Panc1 (cell line): ENCODE results near the gene PDIK1L. TPM values are rescaled to one million over a fixed set of nuclear protein-coding genes. Genes with fewer than 3 reads are reported as not detected.

Experiments used
- ATAC-seq: fragments of 200-7000 bp; cut with Tn5 transposase; 2 replicates; pipeline ENCODE4 v1.9.1; 2020; ENCODE audit warnings: mild to moderate bottlenecking, moderate library complexity
- BruUV-seq: library from RNA; stranded (reverse); fragments of 400-500 nt; replicated peaks from 2 replicates; lab custom pipeline; 2021; lab: Mats Ljungman, UMichigan
- CTCF ChIA-PET: fragments of 300-600 bp; sonication (Branson Sonifier 250); formaldehyde crosslinking; loops from one replicate; lab custom pipeline; 2022; ENCODE audit warnings: antibody characterized with exemption; lab: Charles Lee
- POLR2A ChIA-PET: fragments of 300-600 bp; sonication (Branson Sonifier 250); formaldehyde crosslinking; loops from one replicate; lab custom pipeline; 2022; ENCODE audit warnings: antibody characterized with exemption; lab: Charles Lee
- DNase-seq: peaks from one replicate; pipeline ENCODE4 v3.0.0-alpha.2; 2010; ENCODE audit warnings: low read depth, low spot score
- H3K27ac ChIP-seq: 2 replicates; pipeline ENCODE4 v1.5.1; 2011; ENCODE audit warnings: mild to moderate bottlenecking, low read length, inconsistent platforms
- H3K27me3 ChIP-seq: fragments of 200-500 bp; sonication (Bioruptor generic); 2 replicates; pipeline ENCODE4 v1.6.0; 2014; ENCODE audit warnings: low read length, inconsistent platforms; ENCODE audit not compliant: control insufficient read depth, insufficient read depth
- H3K36me3 ChIP-seq: fragments of 200-500 bp; sonication (Bioruptor generic); 2 replicates; pipeline ENCODE4 v1.5.1; 2014; ENCODE audit warnings: inconsistent platforms, mild to moderate bottlenecking, low read length, moderate library complexity; ENCODE audit not compliant: control insufficient read depth, insufficient read depth
- H3K4me1 ChIP-seq: 2 replicates; pipeline ENCODE4 v1.5.1; 2011; ENCODE audit warnings: inconsistent platforms, mild to moderate bottlenecking, low read length, moderate library complexity; ENCODE audit not compliant: control insufficient read depth, insufficient read depth
- H3K4me3 ChIP-seq, 2 experiments: 2 replicates each; pipeline ENCODE4 v1.5.1; 2011 to 2012; ENCODE audit warnings: low read depth in 2 of 2, low read length in 2 of 2, mild to moderate bottlenecking in 2 of 2, inconsistent platforms in 1 of 2, moderate library complexity in 1 of 2
- H3K9me3 ChIP-seq: fragments of 200-500 bp; sonication (Bioruptor generic); 2 replicates; pipeline ENCODE4 v1.5.1; 2014; ENCODE audit warnings: low read depth, mild to moderate bottlenecking, inconsistent platforms, low read length, moderate library complexity; ENCODE audit not compliant: control insufficient read depth, insufficient read depth
- CTCF ChIP-seq: fragments of 450-650 bp; IDR thresholded peaks from 2 replicates; pipeline ENCODE4 v1.5.1; 2017; ENCODE audit warnings: mild to moderate bottlenecking
- POLR2AphosphoS5 ChIP-seq: IDR thresholded peaks from 2 replicates; pipeline ENCODE4 v1.6.1; 2012; ENCODE audit warnings: mild to moderate bottlenecking, low read depth, low read length, moderate library complexity
- REST ChIP-seq, 2 experiments: IDR thresholded peaks; 2 replicates each; pipeline ENCODE4 v1.6.1; 2011 to 2012; ENCODE audit warnings: low read depth in 2 of 2, control low read depth in 1 of 2, low read length in 1 of 2, mild to moderate bottlenecking in 1 of 2, moderate library complexity in 1 of 2; ENCODE audit not compliant: insufficient read depth in 1 of 2
- SIN3A ChIP-seq: IDR thresholded peaks from 2 replicates; pipeline ENCODE4 v1.6.1; 2012; ENCODE audit warnings: low read depth, mild to moderate bottlenecking, low read length, moderate library complexity, borderline replicate concordance; ENCODE audit not compliant: insufficient read depth
- TCF7L2 ChIP-seq: IDR thresholded peaks from 2 replicates; pipeline ENCODE4 v1.6.1; 2011; ENCODE audit warnings: mild to moderate bottlenecking, low read depth, low read length, inconsistent platforms
- in situ Hi-C: cut with HindIII; loops from 2 replicates; pipeline ENCODE4 v1.10.0; 2016; ENCODE audit warnings: low sequenced_read_pairs, low pct_unique_long_range_greater_than_20kb
- intact Hi-C: fragments of 100-400 bp; cut with micrococcal nuclease; formaldehyde crosslinking; loops from one replicate; pipeline ENCODE4 v1.10.0; 2022; ENCODE audit not compliant: unreplicated experiment
- total RNA-seq: library from RNA; stranded (reverse); gene quantifications from one replicate; pipeline ENCODE4 v1.2.1, GENCODE V29; 2021; ENCODE audit not compliant: unreplicated experiment

PDIK1L gene
- total RNA-seq, 1 experiment from 2014 or later: 8.0 TPM

GRCh38 chr1:26126321-26127084 lies 14.9 kb downstream of the PDIK1L start:
- intact Hi-C loops: no loop called here
- ATAC-seq (peak; percentile 69), DNase-seq (no peak)
- Histone ChIP-seq H3K27ac (peak overlapping the region; percentile 80), H3K9me3 (no peaks in the 10 kb centered on the region), H3K27me3 (no peaks in the 10 kb centered on the region), H3K4me3 (peak overlapping the region in 1 of 2 experiments; percentile 10; a peak in 1 of 4 replicates), H3K36me3 (no peaks in the 10 kb centered on the region), H3K4me1 (peaks cover 31% of the 10 kb centered on the region)
- POLR2A ChIA-PET: interaction anchor here (0.6 to 0.7 kb wide), 2 partner anchors 81 to 124 kb away, joined by 3 to 5 read pairs; no protein-coding TSS in a partner anchor
- TF ChIP-seq TCF7L2: no peak
- no peak for TF ChIP-seq POLR2AphosphoS5
- TF ChIP-seq SIN3A: no peak
- no peak for TF ChIP-seq REST (IDR thresholded peaks at IDR 0.05; ENCODE audit: insufficient read depth in 1 of 2, low read depth in 2 of 2, low read length in 1 of 2)
- no peak for TF ChIP-seq CTCF
- CTCF ChIA-PET: interaction anchor here (0.6 to 1.3 kb wide), 2 partner anchors 18 to 231 kb away, joined by 3 to 8 read pairs; no protein-coding TSS in a partner anchor
- in situ Hi-C loops: no loop called here
- BruUV-seq: no TSS peak

- no peaks in the 10 kb centered on the region for H3K9me3 ChIP-seq
- in situ Hi-C loops: no loop called here
- H3K36me3 ChIP-seq: no peaks in the 10 kb centered on the region
- ChIA-PET CTCF (interaction anchor here (1.3 kb wide), 1 partner anchor 17 kb away, joined by 8 read pairs; no protein-coding TSS in a partner anchor), POLR2A (no interaction called here)
- H3K4me1 ChIP-seq: peaks cover 22% of the 10 kb centered on the region
- intact Hi-C loops: no loop called here
- H3K27ac ChIP-seq: peak overlapping the region; percentile 80
- no peak overlapping the region for H3K4me3 ChIP-seq
- no TSS peak for BruUV-seq
- ATAC-seq (no peak), DNase-seq (no peak)
- TF ChIP-seq TCF7L2 (no peak), CTCF (no peak), POLR2AphosphoS5 (no peak), SIN3A (no peak), REST (IDR thresholded peaks at IDR 0.05; ENCODE audit: insufficient read depth in 1 of 2, low read depth in 2 of 2, low read length in 1 of 2) (no peak)
- no peaks in the 10 kb centered on the region for H3K27me3 ChIP-seq
Measured at GRCh38 chr1:26127235-26128163, 15.9 kb downstream of the PDIK1L start.
